Transverse colon (tissue), 4 donors: ENCODE data around the gene FDXACB1. TPM values are rescaled to one million over a fixed set of nuclear protein-coding genes. Genes with fewer than 3 reads are reported as not detected.
A peak's percentile ranks its signal among the peaks of the same experiment; 100 is the strongest.

Experiments
- DNase-seq: peaks from one replicate; pipeline ENCODE4 v3.0.0-alpha.2; 2019
- H3K27ac ChIP-seq, 4 donors: fragments of 200-600 bp; sonication (generic); 2 replicates each; pipeline ENCODE4 v1.5.1; 2016 to 2018; ENCODE audit warnings: inconsistent platforms in 4 of 4
- H3K27me3 ChIP-seq: fragments of 200-600 bp; sonication (generic); 2 replicates; pipeline ENCODE4 v1.5.1; 2017; ENCODE audit warnings: inconsistent platforms
- H3K36me3 ChIP-seq, 4 donors: fragments of 200-600 bp; sonication (generic); 2 replicates each; pipeline ENCODE4 v1.5.1; 2017 to 2019; ENCODE audit warnings: inconsistent platforms in 4 of 4
- H3K4me1 ChIP-seq, 4 donors: fragments of 200-600 bp; sonication (generic); 2 replicates each; pipeline ENCODE4 v1.5.1; 2017 to 2020; ENCODE audit warnings: inconsistent platforms in 4 of 4
- H3K4me3 ChIP-seq, 4 donors: fragments of 200-600 bp; sonication (generic); 1 replicate in 1 of 4; 2 replicates in 3 of 4; pipeline versions ENCODE4 v1.5.1 to v1.6.1; 2017 to 2019; ENCODE audit warnings: inconsistent platforms in 4 of 4
- H3K9me3 ChIP-seq, 2 donors: fragments of 200-600 bp; sonication (generic); 2 replicates each; pipeline ENCODE4 v1.5.1; 2017 to 2019; ENCODE audit warnings: inconsistent platforms in 2 of 2
- CTCF ChIP-seq, 5 experiments: fragments of 200-600 bp in 3 of 5; fragments of 450-650 bp in 2 of 5; sonication (generic) in 3 of 5; IDR thresholded peaks; 1 replicate in 2 of 5; 2 replicates in 3 of 5; pipeline ENCODE4 v1.5.1; 2016 to 2017; ENCODE audit warnings: antibody characterized with exemption in 5 of 5, inconsistent platforms in 3 of 5, mild to moderate bottlenecking in 2 of 5, moderate library complexity in 1 of 5
- EP300 ChIP-seq: sonication (generic); formaldehyde crosslinking; IDR thresholded peaks from one replicate; pipeline ENCODE4 v1.6.1; 2017; ENCODE audit warnings: antibody characterized with exemption, low read depth
- POLR2A ChIP-seq: fragments of 450-650 bp; IDR thresholded peaks from one replicate; pipeline ENCODE4 v1.6.1; 2016; ENCODE audit warnings: antibody characterized with exemption, mild to moderate bottlenecking, moderate library complexity
- POLR2AphosphoS5 ChIP-seq, 3 donors: sonication (generic); formaldehyde crosslinking; IDR thresholded peaks; one replicate each; pipeline ENCODE4 v1.6.1; 2016; ENCODE audit warnings: antibody characterized with exemption in 3 of 3
- WGBS, 2 donors: methylation state at CpG; one replicate each; pipeline ENCODE4 v1.1.5; 2018; ENCODE audit warnings: low coverage in 1 of 2; 5-methylcytosine and 5-hydroxymethylcytosine counted together
- in situ Hi-C, 4 donors: fragments of 200-750 bp; cut with MboI; loops; one replicate each; pipeline versions ENCODE4 v1.15.0 to v1.15.1; 2017; ENCODE audit warnings: low sequenced_read_pairs in 3 of 4, low pct_ligation_motif_present in 1 of 4, low pct_unique_long_range_greater_than_20kb in 1 of 4
- intact Hi-C: fragments of 100-400 bp; cut with DNase I; formaldehyde crosslinking; loops from one replicate; pipeline ENCODE4 v1.15.1; 2023; ENCODE audit warnings: low total_unique reads
- total RNA-seq, 4 donors: library from RNA; depleted of rRNA; stranded (reverse); fragments of >200 nt; gene quantifications; one replicate each; pipeline ENCODE4 v1.1.0, GENCODE V29; 2016

Gene FDXACB1
- total RNA-seq, 4 donors from 2014 or later, result 1.4 to 3.4 (median 1.5) TPM; not detected in 1

- 49% methylated on average over 17 of the region's 17 CpGs; no CpG with 5 or more reads in 1 of the 2 donors for WGBS, 2 donors
- Histone ChIP-seq H3K9me3 (no peaks in the 10 kb centered on the region), H3K4me1 (peaks cover 0 to 10% (median 0%) of the 10 kb centered on the region in 4 donors), H3K27me3 (no peaks in the 10 kb centered on the region), H3K27ac (peak within 1 kb of the TSS; percentile 83 to 97 (median 86)), H3K36me3 (no peaks in the 10 kb centered on the region), H3K4me3 (peak within 1 kb of the TSS; percentile 27 to 49 (median 41))
- TF ChIP-seq POLR2A (peak; percentile 62), EP300 (peak; percentile 21), POLR2AphosphoS5 (IDR thresholded peaks at IDR 0.05) (peak; percentile 69 to 83 (median 76)), CTCF (IDR thresholded peaks at IDR 0.05) (no peak)
- in situ Hi-C loops, result no loop called here
- intact Hi-C loops, result no loop called here
- peak; percentile 68 for DNase-seq
Measured at GRCh38 chr11:111911563-111912401, 32.8 kb upstream of the FDXACB1 start, which contains the start of gene CRYAB. Gene CRYAB, minus strand, starts transcription at chr11:111911770. Its CDS starts 46 bp downstream, at chr11:111911724.

GRCh38 chr11:111910676-111911562 lies 32.0 kb upstream of the FDXACB1 start:
- H3K4me3 ChIP-seq, result peak overlapping the region; percentile 2 to 49 (median 30)
- in situ Hi-C loops, result no loop called here

GRCh38 chr11:111909378-111909777 lies 30.4 kb upstream of the FDXACB1 start:
- intact Hi-C loops (no loop called here), in situ Hi-C loops (no loop called here)
- H3K9me3 ChIP-seq, result no peaks in the 10 kb centered on the region
- peak overlapping the region in 2 of 4 donors; percentile 34 to 49 for H3K4me3 ChIP-seq
- WGBS, 2 donors, result 43 to 78% methylated on average over 3 to 5 of the region's 5 CpGs
- no peaks in the 10 kb centered on the region for H3K27me3 ChIP-seq
- H3K27ac ChIP-seq, result peak overlapping the region; percentile 83 to 97 (median 86)
- no peak for DNase-seq
- H3K4me1 ChIP-seq, result peaks cover 0 to 10% (median 0%) of the 10 kb centered on the region in 4 donors
- TF ChIP-seq POLR2AphosphoS5 (IDR thresholded peaks at IDR 0.05) (no peak), CTCF (IDR thresholded peaks at IDR 0.05) (no peak), POLR2A (no peak), EP300 (peak; percentile 58)
- H3K36me3 ChIP-seq, result no peaks in the 10 kb centered on the region

More at GRCh38 chr11:111910676-111911562, 32.0 kb upstream of the FDXACB1 start:
- Histone ChIP-seq H3K27me3 (no peaks in the 10 kb centered on the region), H3K9me3 (no peaks in the 10 kb centered on the region), H3K4me1 (peaks cover 0 to 10% (median 0%) of the 10 kb centered on the region in 4 donors), H3K36me3 (no peaks in the 10 kb centered on the region), H3K27ac (peak overlapping the region; percentile 83 to 97 (median 86))
- no peak for DNase-seq
- intact Hi-C loops, result no loop called here
- WGBS, 2 donors, result 49 to 56% methylated on average over 5 to 9 of the region's 9 CpGs
- TF ChIP-seq EP300 (no peak), CTCF (IDR thresholded peaks at IDR 0.05) (no peak), POLR2A (no peak), POLR2AphosphoS5 (IDR thresholded peaks at IDR 0.05) (peak in 1 of 3 donors; percentile 9)
